ENCODE data around the gene POP4.

Gene POP4

GRCh38 chr19:29577649-29577963 lies 28.5 kb upstream of the POP4 start:
- DNase-seq = no peak

- no peak for DNase-seq
Observed at GRCh38 chr19:29578349-29578748, 27.7 kb upstream of the POP4 start.

- no peak for DNase-seq
Observed at GRCh38 chr19:29579308-29579910, 26.7 kb upstream of the POP4 start.

GRCh38 chr19:29581398-29581797 lies 24.7 kb upstream of the POP4 start:
- DNase-seq = no peak

- DNase-seq = no peak
Observed at GRCh38 chr19:29583196-29583999, 22.7 kb upstream of the POP4 start.

- no peak for DNase-seq
Observed at GRCh38 chr19:29586401-29586800, 19.7 kb upstream of the POP4 start.

GRCh38 chr19:29587059-29587458 lies 19.0 kb upstream of the POP4 start:
- no peak for DNase-seq

GRCh38 chr19:29587518-29587986 lies 18.5 kb upstream of the POP4 start:
- DNase-seq = no peak

- DNase-seq = no peak
Observed at GRCh38 chr19:29588095-29588494, 18.0 kb upstream of the POP4 start.

- no peak for DNase-seq
Observed at GRCh38 chr19:29590278-29590677, 15.8 kb upstream of the POP4 start.

GRCh38 chr19:29591670-29592069 lies 14.4 kb upstream of the POP4 start:
- DNase-seq = no peak

GRCh38 chr19:29593869-29594268 lies 12.2 kb upstream of the POP4 start:
- no peak for DNase-seq

- DNase-seq = no peak
Observed at GRCh38 chr19:29596080-29596727, 9.9 kb upstream of the POP4 start.

- no peak for DNase-seq
Observed at GRCh38 chr19:29596885-29597525, 9.1 kb upstream of the POP4 start.

- no peak for DNase-seq
Observed at GRCh38 chr19:29598036-29598435, 8.0 kb upstream of the POP4 start.

- DNase-seq = no peak
Observed at GRCh38 chr19:29598496-29598895, 7.6 kb upstream of the POP4 start.

- DNase-seq = no peak
Observed at GRCh38 chr19:29603308-29603707, 2.8 kb upstream of the POP4 start.

- no peak for DNase-seq
Observed at GRCh38 chr19:29606420-29606747, 301 bp downstream of the POP4 start.

GRCh38 chr19:29609636-29610035 lies 3.6 kb downstream of the POP4 start:
- no peak for DNase-seq

- no peak for DNase-seq
Observed at GRCh38 chr19:29610213-29610573, 4.1 kb downstream of the POP4 start.

- DNase-seq = no peak
Observed at GRCh38 chr19:29610574-29611271, 4.6 kb downstream of the POP4 start.

- DNase-seq = no peak
Observed at GRCh38 chr19:29612121-29612520, 6.0 kb downstream of the POP4 start.

Data from amniotic stem cell (primary cell).